AG04450 (cell line): ENCODE measurements around the gene PFKM. TPM values are rescaled to one million over a fixed set of nuclear protein-coding genes. Genes with fewer than 3 reads are reported as not detected.

Experiments used
- CTCF ChIA-PET: fragments of 300-600, 350-600 bp; formaldehyde crosslinking; extraction: SDS; loops from one replicate; lab custom pipeline; 2022; ENCODE audit warnings: antibody characterized with exemption, inconsistent platforms; lab: Charles Lee
- POLR2A ChIA-PET: fragments of 350-600 bp; formaldehyde crosslinking; extraction: SDS; loops from one replicate; lab custom pipeline; 2021; ENCODE audit warnings: antibody characterized with exemption, inconsistent platforms; lab: Yijun Ruan, JAX
- DNase-seq: peaks from one replicate; pipeline ENCODE4 v3.0.0-alpha.2; 2011; ENCODE audit warnings: low read depth, low spot score
- H3K27ac ChIP-seq: one replicate; pipeline ENCODE4 v1.5.1; 2012; ENCODE audit warnings: low read depth, low read length, control low read depth
- H3K27me3 ChIP-seq: one replicate; pipeline ENCODE4 v1.6.0; 2012; ENCODE audit warnings: low read length; ENCODE audit not compliant: control insufficient read depth, insufficient read depth
- H3K4me3 ChIP-seq: 2 replicates; pipeline ENCODE4 v1.5.1; 2011; ENCODE audit warnings: mild to moderate bottlenecking, low read depth, low read length, control low read depth
- H3K9me3 ChIP-seq: 2 replicates; pipeline ENCODE4 v1.5.1; 2012; ENCODE audit warnings: low read length; ENCODE audit not compliant: control insufficient read depth, insufficient read depth
- polyA plus RNA-seq: library from polyadenylated mRNA; depleted of rRNA; stranded (reverse); fragments of >200 nt; gene quantifications from 2 replicates; pipeline ENCODE4 v1.2.3, GENCODE V29; 2011; rRNA removed
- small RNA-seq: library from RNA; depleted of rRNA; stranded (forward); fragments of <200 nt; gene quantifications from one replicate; pipeline ENCODE3, GENCODE V24; 2012; ENCODE audit warnings: low read depth; ENCODE audit not compliant: insufficient read length
- TF ChIP-seq, protein P1 (sequence below): IDR thresholded peaks from 2 replicates; pipeline ENCODE4 v1.5.1; 2011; ENCODE audit warnings: low read depth, low read length, control low read depth, inconsistent platforms

The PFKM gene
- polyA plus RNA-seq, 1 experiment = 58.4 TPM

DNA sequence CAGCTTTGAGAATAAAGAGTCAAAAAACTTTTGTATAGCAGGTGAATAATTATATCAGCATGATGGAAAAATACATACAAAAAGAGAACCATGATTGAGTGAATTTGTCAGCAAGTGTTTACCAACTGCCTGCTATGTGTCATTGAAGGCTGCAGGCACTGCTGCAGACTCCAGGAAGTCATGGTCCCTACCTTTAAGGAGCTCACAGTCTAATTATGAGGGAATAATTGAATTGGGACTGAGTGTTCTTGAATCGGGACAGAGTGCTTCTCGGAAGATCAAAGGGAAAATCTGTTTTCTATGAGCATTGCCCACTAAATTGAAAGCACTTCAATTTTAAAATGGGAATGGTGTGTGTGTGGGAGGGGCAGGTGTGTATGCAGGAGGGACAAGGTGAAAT lies 74.5 kb downstream of the PFKM start:
- POLR2A ChIA-PET = interaction anchor here (0.5 kb wide), 1 partner anchor 10 kb away, joined by 3 read pairs; the partner anchor contains the start of gene CCDC184

DNA sequence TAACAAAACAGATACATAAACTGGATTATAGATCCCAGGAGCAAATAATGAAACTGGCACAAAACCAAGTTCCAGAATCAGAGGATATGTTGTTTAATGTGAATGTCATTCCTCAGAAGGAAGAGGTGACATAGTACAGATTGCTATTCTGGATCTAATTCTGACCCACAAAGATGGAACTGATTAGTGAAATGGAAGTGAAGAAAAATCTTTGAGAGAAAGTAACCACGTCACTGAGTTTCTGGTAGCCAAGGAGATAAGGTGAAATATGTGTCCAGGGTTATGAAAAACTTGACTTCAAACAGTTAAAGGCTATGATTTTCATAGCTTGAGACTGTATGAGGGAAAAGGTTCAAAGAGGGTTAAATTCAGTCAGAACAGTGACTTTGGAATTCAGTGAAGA lies 75.6 kb downstream of the PFKM start:
- POLR2A ChIA-PET = no interaction called here
- H3K9me3 ChIP-seq = no peaks in the 10 kb centered on the region; the same call in 1 of the 2 replicates
- CTCF ChIA-PET = no interaction called here
- H3K4me3 ChIP-seq = no peak overlapping the region
- no peak overlapping the region for H3K27ac ChIP-seq
- TF ChIP-seq, protein P1, sequence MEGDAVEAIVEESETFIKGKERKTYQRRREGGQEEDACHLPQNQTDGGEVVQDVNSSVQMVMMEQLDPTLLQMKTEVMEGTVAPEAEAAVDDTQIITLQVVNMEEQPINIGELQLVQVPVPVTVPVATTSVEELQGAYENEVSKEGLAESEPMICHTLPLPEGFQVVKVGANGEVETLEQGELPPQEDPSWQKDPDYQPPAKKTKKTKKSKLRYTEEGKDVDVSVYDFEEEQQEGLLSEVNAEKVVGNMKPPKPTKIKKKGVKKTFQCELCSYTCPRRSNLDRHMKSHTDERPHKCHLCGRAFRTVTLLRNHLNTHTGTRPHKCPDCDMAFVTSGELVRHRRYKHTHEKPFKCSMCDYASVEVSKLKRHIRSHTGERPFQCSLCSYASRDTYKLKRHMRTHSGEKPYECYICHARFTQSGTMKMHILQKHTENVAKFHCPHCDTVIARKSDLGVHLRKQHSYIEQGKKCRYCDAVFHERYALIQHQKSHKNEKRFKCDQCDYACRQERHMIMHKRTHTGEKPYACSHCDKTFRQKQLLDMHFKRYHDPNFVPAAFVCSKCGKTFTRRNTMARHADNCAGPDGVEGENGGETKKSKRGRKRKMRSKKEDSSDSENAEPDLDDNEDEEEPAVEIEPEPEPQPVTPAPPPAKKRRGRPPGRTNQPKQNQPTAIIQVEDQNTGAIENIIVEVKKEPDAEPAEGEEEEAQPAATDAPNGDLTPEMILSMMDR = no peak
- H3K27me3 ChIP-seq = peaks cover 13% of the 10 kb centered on the region
- no peak for DNase-seq

More for the DNA sequence above, 74.5 kb downstream of the PFKM start:
- Histone ChIP-seq H3K4me3 (no peak overlapping the region), H3K27me3 (peaks cover 13% of the 10 kb centered on the region), H3K9me3 (no peaks in the 10 kb centered on the region; the same call in 1 of the 2 replicates), H3K27ac (no peak overlapping the region)
- CTCF ChIA-PET = no interaction called here
- TF ChIP-seq, protein P1 = no peak
- no peak for DNase-seq

Small RNA genes lying within 50 kb of the gene (small RNA-seq; reads per million reads assigned to genes)
- 0.81 reads per million for gene MIR6505
- gene RNU6-1203P = not detected

Other genes starting within 250 kb of the PFKM start
- 11.9 and 13.6 TPM in 2 replicates for gene VDR, start 214.4 kb upstream of the PFKM start, polyA plus RNA-seq
- 93.7 and 96.3 TPM in 2 replicates for gene TMEM106C, start 155.8 kb upstream of the PFKM start, polyA plus RNA-seq
- gene COL2A1, start 114.9 kb upstream of the PFKM start, polyA plus RNA-seq = not detected in 2 replicates
- 23.4 and 26.4 TPM in 2 replicates for gene SENP1, start 13.3 kb upstream of the PFKM start, polyA plus RNA-seq
- 30.1 and 34.2 TPM in 2 replicates for gene ASB8, start 38.2 kb downstream of the PFKM start, polyA plus RNA-seq
- gene CCDC184, start 64.3 kb downstream of the PFKM start, polyA plus RNA-seq = 0.24 and 0.32 TPM in 2 replicates
- not detected in 2 replicates for gene OR10AD1, start 83.9 kb downstream of the PFKM start, polyA plus RNA-seq
- gene ZNF641, start 231.6 kb downstream of the PFKM start, polyA plus RNA-seq = 6.3 and 6.6 TPM in 2 replicates